K562 (cell line): ENCODE data around the gene KAZN. TPM values are rescaled to one million over a fixed set of nuclear protein-coding genes. Genes with fewer than 3 reads are reported as not detected.
A peak's percentile ranks its signal among the peaks of the same experiment; 100 is the strongest.

Source experiments
- ARID3A ChIP-seq: IDR thresholded peaks from 2 replicates; pipeline ENCODE4 v1.6.1; 2012; ENCODE audit warnings: low read depth, low read length, improper control_type of control experiment, borderline replicate concordance
- CBX2 ChIP-seq: fragments of 200-600 bp; sonication (generic); IDR thresholded peaks from one replicate; pipeline ENCODE4 v1.6.1; 2012; ENCODE audit warnings: mild to moderate bottlenecking, low read length, inconsistent platforms; ENCODE audit not compliant: insufficient read depth, poor library complexity, severe bottlenecking
- COPS2 ChIP-seq: fragments of 450-650 bp; conservative IDR thresholded peaks from 2 replicates; pipeline ENCODE4 v1.6.1; 2016; ENCODE audit warnings: mild to moderate bottlenecking, moderate library complexity
- CREB3 ChIP-seq: fragments of 450-650 bp; conservative IDR thresholded peaks from 2 replicates; pipeline ENCODE4 v1.6.1; 2016; ENCODE audit warnings: missing genetic modification characterization, low read depth, mild to moderate bottlenecking, missing compliant biosample characterization, moderate library complexity
- DMBX1 ChIP-seq: fragments of 250-450 bp; sonication (Bioruptor Pico); IDR thresholded peaks from 2 replicates; pipeline ENCODE4 v1.8.0; 2022; ENCODE audit warnings: inconsistent platforms, mild to moderate bottlenecking, moderate library complexity, borderline replicate concordance
- EP400 ChIP-seq: fragments of 450-650 bp; IDR thresholded peaks from 2 replicates; pipeline ENCODE4 v1.6.1; 2017; ENCODE audit warnings: antibody characterized with exemption, mild to moderate bottlenecking, moderate library complexity
- HNRNPK ChIP-seq: fragments of 200-400 bp; formaldehyde crosslinking; IDR thresholded peaks from one replicate; pipeline ENCODE4 v1.6.1; 2018; ENCODE audit warnings: mild to moderate bottlenecking, low read depth, low read length; ENCODE audit not compliant: poor library complexity, severe bottlenecking
- HNRNPUL1 ChIP-seq: fragments of 200-400 bp; formaldehyde crosslinking; IDR thresholded peaks from 2 replicates; pipeline ENCODE4 v1.6.1; 2017; ENCODE audit warnings: low read length
- ILF3 ChIP-seq: fragments of 450-650 bp; IDR thresholded peaks from 2 replicates; pipeline ENCODE4 v1.6.1; 2018; ENCODE audit warnings: antibody characterized with exemption, mild to moderate bottlenecking, moderate library complexity, borderline replicate concordance
- KAT2B ChIP-seq: IDR thresholded peaks from one replicate; pipeline ENCODE4 v1.6.1; 2012; ENCODE audit warnings: low read depth, mild to moderate bottlenecking, control low read depth, inconsistent platforms, low read length, moderate library complexity
- KDM2B ChIP-seq: fragments of 250-450 bp; sonication (Bioruptor Pico); IDR thresholded peaks from 2 replicates; pipeline ENCODE4 v1.8.0; 2021; ENCODE audit warnings: mild to moderate bottlenecking, moderate library complexity
- MTA3 ChIP-seq: fragments of 450-650 bp; formaldehyde crosslinking; IDR thresholded peaks from 2 replicates; pipeline ENCODE4 v1.6.1; 2017; ENCODE audit warnings: mild to moderate bottlenecking, borderline replicate concordance
- PCBP2 ChIP-seq: fragments of 200-400 bp; formaldehyde crosslinking; IDR thresholded peaks from 2 replicates; pipeline ENCODE4 v1.6.1; 2018; ENCODE audit warnings: low read length, low read depth, mild to moderate bottlenecking, moderate library complexity; ENCODE audit not compliant: poor library complexity, severe bottlenecking
- PHB2 ChIP-seq: fragments of 450-650 bp; IDR thresholded peaks from 2 replicates; pipeline ENCODE4 v1.6.1; 2017; ENCODE audit warnings: low read depth
- PTBP1 ChIP-seq: fragments of 200-400 bp; formaldehyde crosslinking; IDR thresholded peaks from 2 replicates; pipeline ENCODE4 v1.6.1; 2017; ENCODE audit warnings: low read depth, low read length
- PTRF ChIP-seq: fragments of 450-650 bp; IDR thresholded peaks from 2 replicates; pipeline ENCODE4 v1.6.1; 2016; ENCODE audit warnings: mild to moderate bottlenecking, missing genetic modification characterization, missing compliant biosample characterization
- RBFOX2 ChIP-seq: fragments of 200-400 bp; formaldehyde crosslinking; IDR thresholded peaks from 2 replicates; pipeline ENCODE4 v1.6.1; 2017; ENCODE audit warnings: low read depth, mild to moderate bottlenecking, low read length, moderate library complexity
- RFX1 ChIP-seq: fragments of 450-650 bp; IDR thresholded peaks from 2 replicates; pipeline ENCODE4 v1.6.1; 2016; ENCODE audit warnings: mild to moderate bottlenecking, moderate library complexity
- SIRT6 ChIP-seq: IDR thresholded peaks from one replicate; pipeline ENCODE4 v1.6.1; 2012; ENCODE audit warnings: low read depth, mild to moderate bottlenecking, control low read depth, inconsistent platforms, low read length, moderate library complexity
- SRSF9 ChIP-seq: fragments of 200-400 bp; formaldehyde crosslinking; IDR thresholded peaks from 2 replicates; pipeline ENCODE4 v1.6.1; 2017; ENCODE audit warnings: low read depth, low read length, borderline replicate concordance
- TAF9B ChIP-seq: fragments of 450-650 bp; IDR thresholded peaks from 2 replicates; pipeline ENCODE4 v1.6.1; 2018; ENCODE audit warnings: mild to moderate bottlenecking; ENCODE audit not compliant: partially characterized antibody
- TAL1 ChIP-seq: fragments of 450-650 bp; IDR thresholded peaks from 2 replicates; pipeline ENCODE4 v1.6.1; 2016; ENCODE audit warnings: mild to moderate bottlenecking
- ZC3H4 ChIP-seq: sonication (generic); formaldehyde crosslinking; IDR thresholded peaks from 2 replicates; pipeline ENCODE4 v1.9.0; 2021; ENCODE audit warnings: missing genetic modification reagents, borderline replicate concordance
- ZNF23 ChIP-seq: fragments of 250-450 bp; sonication (Bioruptor Pico); IDR thresholded peaks from 2 replicates; pipeline ENCODE4 v1.4.0; 2020; ENCODE audit warnings: mild to moderate bottlenecking
- ZNF24 ChIP-seq: fragments of 450-650 bp; IDR thresholded peaks from 2 replicates; pipeline ENCODE4 v1.6.1; 2016
- ZNF263 ChIP-seq: sonication (generic); formaldehyde crosslinking; IDR thresholded peaks from 2 replicates; pipeline ENCODE4 v1.8.0; 2022; ENCODE audit warnings: mild to moderate bottlenecking, missing genetic modification reagents, borderline replicate concordance
- ZNF766 ChIP-seq: fragments of 200-800 bp; sonication (Bioruptor generic); conservative IDR thresholded peaks from 2 replicates; pipeline ENCODE4 v1.6.1; 2016; ENCODE audit warnings: missing genetic modification characterization, missing compliant biosample characterization
- polyA plus RNA-seq, 8 experiments: library from polyadenylated mRNA; depleted of rRNA in 4 of 8; stranded (reverse) in 5 of 8; unstranded in 3 of 8; fragments of >200 nt; fragmentation: Nextera tagmentation in 2 of 8; fragmentation: Illumina TruSeq in 1 of 8; extraction: Ambion mirVana in 2 of 8; extraction: Trizol in 1 of 8; gene quantifications; 2 replicates each; pipeline versions ENCODE4 v1.2.1 to v1.2.3, GENCODE V29; 2011 to 2014; ENCODE audit warnings: inconsistent platforms in 1 of 8, missing spikeins in 1 of 8
- total RNA-seq, 7 experiments: library from RNA; depleted of rRNA in 6 of 7; stranded (reverse); fragments of >200 nt in 6 of 7; fragmentation: Illumina TruSeq in 2 of 7; extraction: Trizol in 2 of 7; gene quantifications; 2 replicates each; pipeline versions ENCODE4 v1.2.1 to v1.2.3, GENCODE V29; 2011 to 2021; ENCODE audit warnings: low replicate concordance in 1 of 7

Gene KAZN
- total and polyA plus RNA-seq, 9 of the 15 experiments (the other 6 are each of a cell fraction or from before 2014, with no cell fraction given): 2.1 to 21.6 (median 5.4) TPM

- TF ChIP-seq ZNF766 (CRISPR knock-in tag) (peak; percentile 97), RFX1 (peak; percentile 33; the same call in 1 of the 2 replicates), PCBP2 (no peak), ZNF24 (no peak), CREB3 (tag) (peak; percentile 99), PTRF (tag) (peak; percentile 91), ZC3H4 (CRISPR knock-in tag) (no peak), KDM2B (CRISPR knock-in tag) (no peak), SIRT6 (no peak), ARID3A (peak; percentile 97; the same call in 1 of the 2 replicates), PHB2 (no peak), PTBP1 (no peak), CBX2 (no peak), COPS2 (no peak), MTA3 (no peak), TAF9B (peak; percentile 84), HNRNPUL1 (no peak), ZNF23 (CRISPR knock-in tag) (no peak), SRSF9 (no peak), EP400 (peak; percentile 83), TAL1 (no peak), KAT2B (no peak), RBFOX2 (peak; percentile 0), HNRNPK (no peak), ILF3 (no peak), ZNF263 (CRISPR knock-in tag) (no peak), DMBX1 (CRISPR knock-in tag) (peak; percentile 95)
These were observed 179.3 kb downstream of the KAZN start (continued) for GRCh38 chr1:14777516-14778506.
